Chondrocyte (in vitro differentiated cells): ENCODE measurements around the gene CCNQ. TPM values are rescaled to one million over a fixed set of nuclear protein-coding genes. Genes with fewer than 3 reads are reported as not detected.

Experiments
- DNase-seq: peaks from one replicate; pipeline ENCODE4 v3.0.0; 2021; ENCODE audit warnings: mixed read lengths, low spot score
- H3K27ac Mint-ChIP-seq: one replicate; pipeline ENCODE4 v1.8.0; 2021; ENCODE audit warnings: mild to moderate bottlenecking, moderate library complexity, mixed read lengths; ENCODE audit not compliant: unreplicated experiment
- H3K27me3 Mint-ChIP-seq: 2 replicates; pipeline ENCODE4 v1.8.0; 2021; ENCODE audit warnings: low read depth, mixed read lengths
- H3K36me3 Mint-ChIP-seq: 2 replicates; pipeline ENCODE4 v1.8.0; 2021; ENCODE audit warnings: low read depth, mixed read lengths
- H3K4me1 Mint-ChIP-seq: 2 replicates; pipeline ENCODE4 v1.8.0; 2021; ENCODE audit warnings: low read depth, mild to moderate bottlenecking, mixed read lengths
- H3K4me3 Mint-ChIP-seq: one replicate; pipeline ENCODE4 v1.8.0; 2021; ENCODE audit warnings: mild to moderate bottlenecking, moderate library complexity, mixed read lengths; ENCODE audit not compliant: unreplicated experiment
- H3K9me3 Mint-ChIP-seq: 2 replicates; pipeline ENCODE4 v1.8.0; 2021; ENCODE audit warnings: low read depth, mixed read lengths
- total RNA-seq: library from RNA; stranded (reverse); gene quantifications from 3 replicates; pipeline ENCODE4 v1.2.1, GENCODE V29; 2021
- TF ChIP-seq, protein P1 (sequence below): fragments of 200-600 bp; sonication (generic); IDR thresholded peaks from 2 replicates; pipeline ENCODE4 v1.5.0; 2021; ENCODE audit warnings: antibody characterized with exemption, mild to moderate bottlenecking, moderate library complexity

CCNQ gene
- total RNA-seq, 1 donor from 2014 or later, result 17.2 TPM

DNA sequence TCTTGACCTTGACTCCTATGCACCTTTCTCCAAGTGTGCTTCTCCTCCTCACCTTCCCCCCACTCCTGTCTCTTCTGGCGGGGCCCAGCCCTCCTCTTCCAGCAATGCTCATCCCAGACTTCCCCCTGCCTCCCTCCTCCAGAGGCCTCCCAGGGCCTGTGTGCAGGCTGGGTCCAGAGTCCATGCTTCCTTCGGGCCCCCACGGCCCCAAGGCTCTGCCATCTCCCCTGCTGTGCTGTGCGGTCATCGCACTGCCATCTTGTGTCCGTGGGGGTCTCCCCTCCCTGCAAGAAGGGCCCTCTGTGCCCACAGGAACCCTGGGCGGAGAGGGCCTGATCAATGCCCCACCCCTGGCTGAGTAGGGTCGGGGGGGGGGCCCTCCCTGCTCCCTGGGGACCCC lies 54.2 kb downstream of the CCNQ start:
- no peaks in the 10 kb centered on the region for H3K9me3 Mint-ChIP-seq
- H3K4me1 Mint-ChIP-seq, result no peaks in the 10 kb centered on the region
- H3K4me3 Mint-ChIP-seq, result no peak overlapping the region
- TF ChIP-seq, protein P1, sequence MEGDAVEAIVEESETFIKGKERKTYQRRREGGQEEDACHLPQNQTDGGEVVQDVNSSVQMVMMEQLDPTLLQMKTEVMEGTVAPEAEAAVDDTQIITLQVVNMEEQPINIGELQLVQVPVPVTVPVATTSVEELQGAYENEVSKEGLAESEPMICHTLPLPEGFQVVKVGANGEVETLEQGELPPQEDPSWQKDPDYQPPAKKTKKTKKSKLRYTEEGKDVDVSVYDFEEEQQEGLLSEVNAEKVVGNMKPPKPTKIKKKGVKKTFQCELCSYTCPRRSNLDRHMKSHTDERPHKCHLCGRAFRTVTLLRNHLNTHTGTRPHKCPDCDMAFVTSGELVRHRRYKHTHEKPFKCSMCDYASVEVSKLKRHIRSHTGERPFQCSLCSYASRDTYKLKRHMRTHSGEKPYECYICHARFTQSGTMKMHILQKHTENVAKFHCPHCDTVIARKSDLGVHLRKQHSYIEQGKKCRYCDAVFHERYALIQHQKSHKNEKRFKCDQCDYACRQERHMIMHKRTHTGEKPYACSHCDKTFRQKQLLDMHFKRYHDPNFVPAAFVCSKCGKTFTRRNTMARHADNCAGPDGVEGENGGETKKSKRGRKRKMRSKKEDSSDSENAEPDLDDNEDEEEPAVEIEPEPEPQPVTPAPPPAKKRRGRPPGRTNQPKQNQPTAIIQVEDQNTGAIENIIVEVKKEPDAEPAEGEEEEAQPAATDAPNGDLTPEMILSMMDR, result no peak
- H3K27ac Mint-ChIP-seq, result no peak overlapping the region
- H3K27me3 Mint-ChIP-seq, result no peaks in the 10 kb centered on the region
- DNase-seq, result no peak
- peaks cover 3% of the 10 kb centered on the region for H3K36me3 Mint-ChIP-seq

DNA sequence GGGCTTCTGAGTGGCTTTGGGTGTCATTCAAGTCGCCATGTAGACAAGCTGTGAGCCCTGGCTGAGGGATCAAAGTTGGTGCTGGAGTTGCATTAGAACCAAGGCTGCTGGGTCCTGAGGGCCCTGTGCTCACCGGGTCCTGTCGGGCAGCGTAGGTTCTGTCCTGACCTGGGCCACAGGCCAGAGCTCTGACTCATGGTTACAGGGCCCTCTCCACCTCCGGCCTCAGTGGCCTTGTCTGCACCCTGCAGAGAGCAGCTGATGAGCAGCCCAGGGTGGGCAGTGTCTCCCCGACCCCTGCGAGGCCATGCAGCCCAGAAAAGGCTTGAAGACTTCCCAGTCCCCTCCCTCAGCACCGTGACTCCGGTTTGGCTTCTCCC lies 59.0 kb downstream of the CCNQ start:
- H3K27ac Mint-ChIP-seq, result no peak overlapping the region
- no peaks in the 10 kb centered on the region for H3K9me3 Mint-ChIP-seq
- no peak overlapping the region for H3K4me3 Mint-ChIP-seq
- H3K27me3 Mint-ChIP-seq, result peaks cover 1% of the 10 kb centered on the region
- H3K36me3 Mint-ChIP-seq, result no peaks in the 10 kb centered on the region
- no peaks in the 10 kb centered on the region for H3K4me1 Mint-ChIP-seq
- DNase-seq, result no peak
- TF ChIP-seq, protein P1, result no peak

DNA sequence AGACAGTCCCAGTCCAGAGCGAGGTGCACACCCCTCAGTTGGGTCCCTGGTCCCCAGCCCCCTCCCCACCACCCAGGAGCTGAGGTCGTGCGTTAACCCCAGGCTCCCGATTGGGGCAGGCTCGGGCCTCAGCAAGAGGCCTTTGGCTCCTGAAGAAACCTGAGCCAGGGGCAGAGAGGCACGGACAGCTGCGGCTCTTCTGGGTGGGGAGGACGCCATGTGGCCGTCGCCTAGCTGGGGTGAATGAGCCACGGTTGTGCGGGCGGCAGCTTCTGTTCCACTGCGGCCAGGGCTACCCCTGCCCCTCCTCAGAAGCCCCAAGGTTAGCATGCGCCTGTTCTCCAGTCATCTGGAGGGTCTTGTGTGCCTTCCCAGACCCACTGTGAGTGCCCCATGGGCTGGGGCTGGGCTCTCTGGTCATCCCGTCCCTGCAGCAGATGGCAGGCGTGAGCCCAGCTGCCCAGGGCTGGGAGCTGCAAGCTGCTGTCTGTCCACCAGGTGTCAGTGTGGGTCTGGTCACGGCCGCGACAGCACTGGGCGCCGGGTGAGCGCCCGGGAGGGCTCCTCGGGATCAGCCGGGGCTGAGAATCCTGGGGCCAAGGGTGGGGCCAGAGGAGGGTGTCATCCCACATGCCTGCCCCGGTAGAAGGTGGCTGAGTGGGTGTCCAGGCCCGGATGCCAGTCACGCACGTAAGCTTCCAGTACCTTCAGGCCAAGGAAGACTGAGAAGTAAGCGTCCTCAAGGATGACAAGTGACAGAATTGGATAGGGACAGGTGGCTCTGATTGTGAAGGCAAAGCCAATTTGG lies 59.6 kb downstream of the CCNQ start:
- TF ChIP-seq, protein P1, result peak; percentile 85
- no peak overlapping the region for H3K27ac Mint-ChIP-seq
- H3K4me3 Mint-ChIP-seq, result no peak overlapping the region
- no peaks in the 10 kb centered on the region for H3K9me3 Mint-ChIP-seq
- H3K36me3 Mint-ChIP-seq, result no peaks in the 10 kb centered on the region
- no peak for DNase-seq
- H3K4me1 Mint-ChIP-seq, result no peaks in the 10 kb centered on the region
- peaks cover 1% of the 10 kb centered on the region for H3K27me3 Mint-ChIP-seq

DNA sequence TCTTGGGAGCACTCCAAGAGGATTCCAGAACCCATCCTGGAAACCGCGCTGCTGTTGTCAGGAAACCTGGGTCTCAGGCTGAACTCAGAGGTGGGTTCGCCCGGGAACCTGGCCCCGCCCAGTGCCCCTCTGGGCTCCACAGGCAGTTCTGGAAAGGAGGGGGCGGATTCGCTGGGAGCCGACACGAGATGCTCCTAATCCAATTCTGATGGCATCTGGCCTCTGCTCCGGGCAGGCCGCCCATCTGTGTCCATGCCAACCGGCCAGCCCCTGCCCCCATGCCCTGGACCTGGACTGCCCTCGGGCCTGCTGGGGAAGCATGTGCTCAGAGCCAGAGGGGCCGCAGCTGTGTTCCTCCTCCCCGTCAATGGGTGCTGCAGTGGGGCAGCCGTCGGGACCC lies 60.5 kb downstream of the CCNQ start:
- Mint-ChIP-seq H3K9me3 (no peaks in the 10 kb centered on the region), H3K27me3 (peaks cover 1% of the 10 kb centered on the region), H3K4me1 (no peaks in the 10 kb centered on the region), H3K4me3 (no peak overlapping the region), H3K36me3 (no peaks in the 10 kb centered on the region), H3K27ac (no peak overlapping the region)
- no peak for DNase-seq
- TF ChIP-seq, protein P1, result no peak

Other genes starting within 250 kb of the CCNQ start
- not detected in 3 replicates for gene PNMA6E, start 197.8 kb downstream of the CCNQ start, total RNA-seq
- gene ZFP92, start 187.7 kb downstream of the CCNQ start, total RNA-seq, result 0.10 to 1.6 TPM (median 1.5 TPM) in 3 replicates
- 0.80 to 1.6 TPM (median 1.6 TPM) in 3 replicates for gene TREX2, start 153.1 kb downstream of the CCNQ start, total RNA-seq
- 31.3 to 43.6 TPM (median 32.3 TPM) in 3 replicates for gene HAUS7, start 128.6 kb downstream of the CCNQ start, total RNA-seq
- gene BGN, start 104.2 kb downstream of the CCNQ start, total RNA-seq, result 1,195 to 2,668 TPM (median 2,632 TPM) in 3 replicates
- 0.17 to 0.46 TPM (median 0.37 TPM) in 3 replicates for gene ATP2B3, start 81.5 kb downstream of the CCNQ start, total RNA-seq
- gene DUSP9, start 48.1 kb upstream of the CCNQ start, total RNA-seq, result 0.13 to 0.77 TPM in 2 of 3 replicates, not detected in the other
- 3.2 to 3.8 TPM (median 3.5 TPM) in 3 replicates for gene PNCK, start 74.7 kb upstream of the CCNQ start, total RNA-seq
- 47.6 to 71.1 TPM (median 70.6 TPM) in 3 replicates for gene SLC6A8, start 88.8 kb upstream of the CCNQ start, total RNA-seq
- 144 to 153 TPM (median 147 TPM) in 3 replicates for gene BCAP31, start 125.2 kb upstream of the CCNQ start, total RNA-seq
- 19.0 to 25.4 TPM (median 20.3 TPM) in 3 replicates for gene ABCD1, start 125.7 kb upstream of the CCNQ start, total RNA-seq
- 8.5 to 36.3 TPM (median 34.8 TPM) in 3 replicates for gene PLXNB3, start 165.1 kb upstream of the CCNQ start, total RNA-seq
- 0.18 to 0.50 TPM in 2 of 3 replicates, not detected in the other for gene SRPK3, start 181.9 kb upstream of the CCNQ start, total RNA-seq
- 42.8 to 49.6 TPM (median 46.9 TPM) in 3 replicates for gene IDH3G, start 195.2 kb upstream of the CCNQ start, total RNA-seq
- gene SSR4, start 195.5 kb upstream of the CCNQ start, total RNA-seq, result 245 to 356 TPM (median 257 TPM) in 3 replicates
- gene PDZD4, start 231.4 kb upstream of the CCNQ start, total RNA-seq, result 24.8 to 27.2 TPM (median 25.4 TPM) in 3 replicates